Muscle of arm (tissue), 12 donors: ENCODE data around the gene UBR7. TPM values are rescaled to one million over a fixed set of nuclear protein-coding genes. Genes with fewer than 3 reads are reported as not detected.
"Not testable (repeated sequence)": the region's sequence is repeated elsewhere in the genome, so short reads cannot be mapped to it uniquely, and the experiment has no call there.

Experiments used
- DNase-seq: peaks from one replicate; pipeline ENCODE4 v3.0.0-alpha.2; 2013
- polyA plus RNA-seq, 12 donors: library from polyadenylated mRNA; unstranded; fragments of 120-200 nt; gene quantifications; one replicate each; pipeline ENCODE4 v1.2.1, GENCODE V29; 2013; ENCODE audit not compliant: insufficient read length in 12 of 12

UBR7 gene
- polyA plus RNA-seq, 12 donors = 23.8 to 55.8 (median 28.1) TPM; not detected in 1

DNA sequence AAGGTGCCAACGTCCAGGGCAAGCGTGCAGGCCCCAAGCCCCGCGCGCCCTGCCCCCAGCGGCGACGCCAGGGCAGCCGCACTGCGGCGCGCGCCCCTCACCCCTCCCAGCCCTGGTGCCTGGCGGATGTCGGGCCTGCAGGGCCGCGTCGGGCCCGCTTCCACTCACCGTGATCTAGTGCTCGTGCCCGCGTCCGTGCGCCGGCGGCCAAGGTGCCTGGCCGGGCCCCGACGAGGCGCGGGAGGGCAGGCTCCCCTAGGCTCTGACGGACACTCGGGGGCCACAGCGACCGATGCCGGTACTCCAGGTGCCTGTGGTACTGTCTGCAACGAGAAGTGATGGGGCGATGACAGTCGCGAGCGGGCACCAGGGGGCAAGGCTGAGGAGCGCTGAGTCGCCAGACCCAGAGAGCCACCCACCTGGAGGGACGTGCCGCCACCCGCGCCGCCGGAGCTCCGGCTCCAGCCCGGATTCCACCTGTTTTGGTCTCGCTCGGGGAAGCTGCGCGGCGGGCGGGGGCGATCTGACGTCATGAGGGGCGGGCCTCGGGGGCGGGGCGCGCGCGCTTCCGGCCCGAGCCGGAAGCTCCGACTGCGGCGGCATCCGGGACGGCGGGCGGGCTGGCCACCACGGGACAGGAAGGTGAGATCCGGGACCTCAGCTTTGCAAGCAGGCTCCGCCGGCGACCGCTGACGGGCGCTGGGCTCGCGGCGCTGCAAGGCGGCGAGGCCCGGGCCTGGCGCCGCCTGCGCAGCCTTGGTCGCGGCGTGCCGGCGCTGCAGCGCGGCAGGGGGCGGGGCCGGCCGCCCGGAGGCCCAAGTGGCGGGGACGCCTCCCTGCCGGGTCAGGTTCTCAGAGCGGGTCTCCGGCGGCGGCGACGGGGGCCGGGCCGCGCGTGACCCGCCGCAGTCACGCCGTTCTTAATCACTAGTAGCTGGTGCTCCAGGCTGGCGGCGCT is 22.4 kb upstream of the UBR7 start, which contains the start of the genes LYSET and MOAP1:
Gene LYSET (plus strand): TSS at position 927 of the 958 bp plus-strand sequence. CDS start 89 bp downstream, outside the sequence.
Gene MOAP1 (minus strand): TSS at position 507 of the 958 bp plus-strand sequence. CDS start 655 bp downstream, outside the sequence.
- peak; percentile 80 for DNase-seq

DNA sequence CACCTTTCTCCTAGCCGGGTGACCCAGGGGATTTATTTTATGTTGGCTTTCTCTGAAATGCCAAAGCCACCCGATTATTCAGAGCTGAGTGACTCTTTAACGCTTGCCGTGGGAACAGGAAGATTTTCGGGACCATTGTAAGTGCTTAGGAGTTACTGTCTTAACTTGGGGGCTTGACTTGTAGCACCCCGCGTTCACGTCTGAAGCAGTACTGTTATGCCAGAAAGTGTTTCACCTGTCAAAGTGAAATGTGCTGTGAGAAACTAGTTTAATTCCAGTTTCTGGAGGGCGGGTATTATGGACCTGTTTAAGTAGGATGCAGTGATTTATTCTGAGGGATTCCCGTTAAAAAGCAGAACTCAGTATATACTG is 21.7 kb upstream of the UBR7 start:
- no peak for DNase-seq

DNA sequence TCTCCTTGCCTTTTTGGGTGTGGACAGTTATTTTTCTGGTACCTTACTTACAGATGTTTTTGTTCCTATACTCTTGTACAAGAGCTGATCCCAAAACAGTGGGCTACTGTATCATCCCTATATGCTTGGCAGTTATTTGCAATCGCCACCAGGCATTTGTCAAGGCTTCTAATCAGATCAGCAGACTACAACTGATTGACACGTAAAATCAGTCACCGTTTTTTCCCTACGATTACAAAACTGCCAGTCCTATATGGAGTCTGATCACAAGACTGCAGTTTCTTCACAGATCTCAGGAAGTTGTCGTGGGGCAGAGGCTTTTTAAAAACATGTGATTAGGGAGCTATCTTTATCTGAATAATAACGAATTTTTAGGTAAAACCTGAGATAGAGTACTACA is 20.6 kb upstream of the UBR7 start:
- DNase-seq = no peak

DNA sequence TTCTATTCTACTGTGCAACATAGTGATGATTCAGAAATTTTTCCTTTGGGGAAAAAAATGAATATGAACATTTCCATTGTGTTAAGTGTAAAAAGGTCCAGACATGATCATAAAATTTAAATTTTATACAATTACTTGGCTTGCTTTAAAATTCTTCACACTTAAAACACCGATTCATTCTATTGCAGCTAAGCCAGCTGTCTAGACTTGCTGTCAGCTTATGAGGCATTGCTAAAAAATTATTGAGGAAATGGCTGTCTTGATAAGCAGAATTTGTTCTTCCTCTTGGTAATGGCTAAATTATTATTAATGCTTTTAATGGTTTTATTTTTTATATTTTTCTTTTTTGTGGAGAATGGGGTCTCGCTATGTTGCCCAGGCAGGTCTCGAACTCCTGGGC is 20.1 kb upstream of the UBR7 start:
- no peak for DNase-seq

DNA sequence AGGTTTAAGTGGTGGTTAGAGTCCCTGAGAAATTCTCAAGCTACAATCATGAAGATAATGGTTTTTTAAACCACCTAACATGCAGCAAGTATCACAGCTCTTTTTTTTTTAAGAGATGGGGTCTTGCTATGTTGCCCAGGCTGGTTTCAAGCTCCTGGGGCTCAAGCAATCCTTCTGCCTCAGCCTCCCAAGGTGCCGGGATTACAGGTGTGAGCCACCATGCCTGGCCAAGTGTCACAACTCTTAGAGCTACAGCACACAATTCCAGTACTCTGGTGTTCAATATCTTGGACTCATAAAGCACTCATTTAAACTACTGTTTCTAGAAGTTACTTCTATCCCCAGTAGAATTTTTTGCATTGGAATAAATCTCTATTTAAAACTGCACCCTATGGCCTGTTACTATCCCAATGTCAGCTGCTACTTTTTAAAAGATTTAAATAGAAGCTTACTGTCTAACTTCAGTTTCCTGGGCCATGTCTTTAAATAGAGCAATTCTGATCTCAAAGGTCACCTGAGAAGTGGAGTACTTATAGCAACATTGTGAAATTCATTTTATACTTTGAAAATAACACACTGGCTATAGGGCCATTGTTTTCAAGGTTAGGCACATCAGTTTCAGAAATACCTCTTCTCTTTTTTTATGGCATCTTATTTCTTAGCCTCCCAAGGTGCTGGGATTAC is 11.6 kb upstream of the UBR7 start:
- no peak for DNase-seq

DNA sequence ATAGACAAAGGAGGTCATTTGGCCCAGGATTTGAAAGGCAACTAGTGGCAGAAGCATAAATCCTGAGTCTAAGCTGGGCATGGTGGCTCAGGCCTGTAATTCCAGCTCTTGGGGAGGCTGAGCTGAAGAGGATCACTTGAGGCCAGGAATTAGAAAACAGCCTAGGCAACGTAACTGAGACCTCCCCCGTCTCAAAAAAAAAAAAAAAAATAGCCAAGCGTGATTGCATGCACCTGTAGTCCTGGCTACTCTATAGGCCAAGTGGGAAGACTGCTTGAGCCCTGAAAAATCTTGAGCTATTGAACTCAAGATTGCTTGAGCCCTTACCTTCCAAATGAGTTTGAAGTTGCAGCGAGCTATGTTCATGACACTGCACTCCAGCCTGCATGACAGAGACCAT is 8.0 kb upstream of the UBR7 start:
- no peak for DNase-seq

DNA sequence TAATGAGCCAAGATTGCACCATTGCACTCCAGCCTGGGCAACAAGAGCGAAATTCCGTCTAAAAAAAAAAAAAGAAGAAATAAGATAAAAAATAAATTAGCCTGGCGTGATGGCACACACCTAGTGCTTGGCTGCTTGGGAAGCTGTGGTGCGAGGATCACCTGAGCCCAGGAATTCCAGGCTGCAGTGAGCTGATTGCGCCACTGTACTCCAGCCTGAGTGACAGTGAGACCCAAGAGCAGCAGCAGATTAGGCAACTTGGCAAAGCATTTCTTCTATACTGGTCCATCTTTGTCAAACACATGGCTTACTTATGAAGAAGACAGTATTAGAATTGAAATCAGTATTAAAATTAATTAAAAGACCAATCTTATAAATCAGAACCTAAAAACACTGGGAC is 6.5 kb upstream of the UBR7 start:
- no peak for DNase-seq

DNA sequence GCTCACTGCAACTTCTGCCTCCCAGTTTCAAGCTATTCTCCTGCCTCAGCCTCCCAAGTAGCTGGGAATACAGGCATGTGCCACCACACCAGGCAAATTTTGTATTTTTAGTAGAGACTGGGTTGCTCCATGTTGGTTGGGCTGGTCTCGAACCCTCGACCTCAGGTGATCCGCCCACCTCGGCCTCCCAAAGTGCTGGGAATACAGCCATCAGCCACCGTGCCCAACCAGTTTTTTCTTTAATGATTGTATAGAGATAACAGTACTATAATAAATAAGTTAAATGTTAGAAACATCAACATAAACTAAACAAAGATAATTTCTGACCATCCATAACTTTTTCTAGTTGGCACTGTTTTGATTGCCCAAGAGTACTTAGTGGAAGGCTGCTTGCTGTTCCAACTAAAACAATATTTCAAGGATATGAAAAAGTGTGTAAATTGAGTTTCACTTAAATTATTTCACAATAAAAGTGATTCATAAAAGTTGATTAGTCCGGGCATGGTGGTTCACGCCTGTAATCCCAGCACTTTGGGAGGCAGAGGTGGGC is 5.8 kb upstream of the UBR7 start:
- no peak for DNase-seq

DNA sequence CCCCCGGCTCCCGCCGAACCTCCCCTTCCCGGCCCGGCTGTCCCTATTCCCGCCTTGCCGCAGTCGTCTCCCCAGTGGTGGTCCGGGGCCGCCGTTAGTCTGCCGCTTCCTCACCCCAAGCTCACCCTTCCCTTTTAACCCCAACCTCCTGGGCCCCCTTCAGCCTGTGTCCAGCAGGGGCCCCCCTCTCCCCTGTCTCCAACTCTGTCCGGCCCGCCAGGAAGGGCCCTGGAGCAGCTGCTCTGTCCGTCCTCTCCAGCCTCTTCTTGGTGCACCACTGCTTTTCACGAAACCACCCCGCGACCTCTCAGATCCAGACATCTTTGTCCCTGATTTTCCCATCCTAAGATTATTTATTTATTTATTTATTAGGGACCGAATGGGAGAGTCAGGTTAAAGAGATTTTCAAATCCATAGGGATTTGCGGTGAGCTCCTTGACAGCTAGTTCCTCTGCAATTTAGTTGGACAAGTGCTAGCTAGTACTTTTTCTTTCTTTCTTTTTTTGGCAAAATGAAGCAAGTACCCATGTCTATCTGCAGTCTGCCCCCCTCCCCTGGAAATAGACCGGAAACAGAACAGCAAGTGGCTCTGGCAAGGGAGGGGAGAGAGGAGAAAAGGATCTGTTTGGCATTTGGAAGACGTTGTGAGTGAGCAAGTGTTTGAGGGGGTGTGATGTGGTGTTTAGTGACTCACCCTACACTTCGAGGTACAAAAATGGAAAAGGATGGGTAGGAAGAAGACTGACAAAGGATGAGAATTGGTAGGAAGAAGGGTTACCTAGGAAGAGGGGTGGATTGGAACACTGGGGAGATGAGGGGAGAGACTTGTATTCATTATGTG is 632 bp downstream of the UBR7 start:
- peak; percentile 62 for DNase-seq

DNA sequence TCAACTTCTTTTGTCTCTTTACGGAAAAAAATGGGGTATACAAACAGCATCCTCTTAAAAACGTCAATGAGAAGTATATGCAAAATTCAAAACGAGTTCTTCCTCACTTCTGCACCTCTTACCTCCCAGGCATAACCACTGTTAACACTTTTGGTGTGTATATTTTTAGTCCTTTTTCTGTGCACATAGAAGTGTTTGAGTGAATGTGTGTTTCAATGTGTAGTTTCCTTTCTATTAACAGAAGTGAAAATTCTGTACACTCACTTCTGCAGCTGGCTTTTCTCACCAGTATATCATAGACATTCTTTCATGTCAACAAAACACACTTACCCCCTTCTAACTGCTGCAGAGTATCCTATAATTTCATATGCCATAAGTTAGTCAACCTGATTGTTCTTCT is 5.4 kb downstream of the UBR7 start:
- DNase-seq = no peak

DNA sequence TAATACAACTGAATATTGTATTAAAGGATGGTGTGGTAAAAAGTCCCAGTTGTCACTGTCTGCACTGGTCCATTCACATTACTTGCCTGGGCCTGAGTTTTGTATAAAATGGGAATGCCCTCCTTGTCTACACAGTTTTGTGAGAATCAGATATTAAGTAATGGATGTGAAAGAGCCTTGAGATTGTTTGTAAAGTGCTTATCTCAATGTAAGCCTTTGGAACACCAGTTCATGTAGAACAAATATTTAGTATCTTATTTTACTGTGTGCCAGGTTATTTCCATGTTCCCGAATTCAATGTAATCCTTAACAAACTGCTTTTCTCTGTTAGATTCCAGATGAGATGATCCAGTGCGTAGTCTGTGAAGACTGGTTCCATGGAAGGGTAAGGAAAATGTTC is 7.5 kb downstream of the UBR7 start:
- no peak for DNase-seq

DNA sequence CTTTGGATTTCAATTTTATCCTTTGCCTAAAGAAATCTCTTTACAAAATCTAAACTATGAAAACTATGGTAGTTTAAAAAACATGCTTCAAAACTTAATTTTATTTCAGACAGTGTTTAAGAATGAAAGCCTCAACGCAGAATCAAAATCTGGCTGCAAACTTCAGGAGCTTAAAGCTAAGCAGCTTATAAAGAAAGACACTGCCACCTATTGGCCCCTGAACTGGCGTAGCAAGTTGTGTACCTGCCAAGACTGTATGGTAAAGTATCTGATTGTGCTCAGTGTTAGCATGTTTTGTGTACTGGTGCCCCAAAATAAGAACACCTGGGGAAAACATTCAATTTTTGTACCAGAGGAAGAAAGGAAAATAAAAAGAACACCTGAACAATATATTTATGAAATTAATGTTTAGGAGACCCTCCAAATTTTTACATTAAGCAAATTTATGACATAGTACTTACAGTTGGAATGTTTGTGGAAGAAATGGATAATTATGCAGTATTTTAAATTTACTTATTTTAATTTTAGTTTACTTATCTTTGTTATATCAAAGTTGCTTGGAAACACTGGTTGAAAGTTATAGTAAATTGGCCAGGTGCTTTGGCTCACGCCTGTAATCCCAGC is 12.2 kb downstream of the UBR7 start:
- peak; percentile 29 for DNase-seq

DNA sequence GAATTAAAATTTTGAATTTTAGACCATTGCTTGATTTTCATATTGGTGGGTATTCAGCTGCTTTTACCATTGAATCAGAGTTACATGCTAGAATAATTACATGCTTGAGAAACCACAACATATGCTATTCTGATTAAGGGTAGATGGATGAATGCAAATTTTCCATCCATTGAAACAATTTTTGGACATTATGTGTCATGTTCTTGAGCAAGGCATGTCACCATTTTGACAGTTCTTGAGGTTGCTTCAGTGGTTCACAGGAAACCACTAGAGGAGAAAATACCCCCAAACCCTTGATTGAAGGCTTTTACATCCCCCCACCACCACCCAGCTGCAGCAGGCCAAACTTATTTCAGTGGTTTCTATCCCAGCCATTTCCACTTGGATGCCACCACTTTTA is 13.5 kb downstream of the UBR7 start:
- DNase-seq = no peak

DNA sequence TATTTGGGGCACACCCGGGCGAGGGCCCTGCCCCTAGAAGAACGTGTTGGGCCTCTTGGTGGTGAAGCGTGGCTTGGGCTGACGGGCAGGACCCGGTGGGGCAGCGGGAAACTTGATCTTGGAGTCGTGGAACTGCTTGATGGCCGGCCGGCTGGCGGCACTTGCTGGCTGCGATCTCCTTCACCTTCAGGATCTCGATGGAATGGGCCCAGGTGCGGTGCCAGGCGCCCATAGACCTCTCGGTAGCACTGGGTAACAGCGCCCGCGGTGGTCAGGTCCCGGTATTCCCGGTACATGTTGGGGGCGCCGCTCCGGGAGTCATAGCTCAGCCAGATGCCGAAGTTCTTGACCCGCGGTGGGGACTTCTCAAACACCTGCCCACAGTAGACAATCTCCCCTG is 16.5 kb downstream of the UBR7 start:
- no peak for DNase-seq

DNA sequence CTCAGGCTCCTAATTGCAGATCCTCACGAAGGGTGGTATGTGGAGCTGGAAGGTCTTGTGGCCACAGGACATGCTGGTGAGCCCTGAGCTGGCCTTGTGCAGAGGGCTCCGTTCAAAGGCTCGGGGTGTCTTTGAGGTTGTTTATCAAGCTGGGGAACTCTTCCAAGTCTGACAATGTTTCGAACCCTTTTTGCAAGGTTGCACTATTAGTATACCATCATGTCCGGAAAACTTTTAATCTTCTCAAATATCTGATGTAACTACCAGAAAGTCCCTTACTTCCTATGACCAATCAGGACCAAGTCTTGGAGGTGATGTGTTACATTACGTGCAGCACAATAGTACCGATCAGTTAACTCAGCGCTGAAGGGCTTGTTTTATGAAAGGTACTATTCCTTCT is 21.5 kb downstream of the UBR7 start:
- no peak for DNase-seq

DNA sequence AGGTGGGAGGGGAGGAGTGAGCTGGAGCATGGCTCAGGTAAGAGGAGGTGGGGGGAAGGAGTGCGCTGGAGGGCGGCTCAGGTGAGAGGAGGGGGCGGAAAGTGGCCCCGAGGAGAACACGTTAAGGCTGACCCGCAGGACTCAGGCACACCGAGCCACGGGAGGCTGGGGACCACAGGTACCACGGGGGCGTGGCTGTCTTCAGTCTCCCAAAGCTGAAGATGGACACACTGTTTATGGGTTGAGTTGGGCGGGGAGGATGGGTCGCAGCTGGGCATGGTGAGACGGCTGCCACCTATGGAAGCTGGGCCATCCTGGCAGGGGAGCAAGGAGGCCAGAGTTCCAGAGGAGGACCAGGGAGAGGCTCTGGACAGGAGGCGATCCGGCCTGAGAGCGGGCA is 23.5 kb downstream of the UBR7 start:
- no peak for DNase-seq

DNA sequence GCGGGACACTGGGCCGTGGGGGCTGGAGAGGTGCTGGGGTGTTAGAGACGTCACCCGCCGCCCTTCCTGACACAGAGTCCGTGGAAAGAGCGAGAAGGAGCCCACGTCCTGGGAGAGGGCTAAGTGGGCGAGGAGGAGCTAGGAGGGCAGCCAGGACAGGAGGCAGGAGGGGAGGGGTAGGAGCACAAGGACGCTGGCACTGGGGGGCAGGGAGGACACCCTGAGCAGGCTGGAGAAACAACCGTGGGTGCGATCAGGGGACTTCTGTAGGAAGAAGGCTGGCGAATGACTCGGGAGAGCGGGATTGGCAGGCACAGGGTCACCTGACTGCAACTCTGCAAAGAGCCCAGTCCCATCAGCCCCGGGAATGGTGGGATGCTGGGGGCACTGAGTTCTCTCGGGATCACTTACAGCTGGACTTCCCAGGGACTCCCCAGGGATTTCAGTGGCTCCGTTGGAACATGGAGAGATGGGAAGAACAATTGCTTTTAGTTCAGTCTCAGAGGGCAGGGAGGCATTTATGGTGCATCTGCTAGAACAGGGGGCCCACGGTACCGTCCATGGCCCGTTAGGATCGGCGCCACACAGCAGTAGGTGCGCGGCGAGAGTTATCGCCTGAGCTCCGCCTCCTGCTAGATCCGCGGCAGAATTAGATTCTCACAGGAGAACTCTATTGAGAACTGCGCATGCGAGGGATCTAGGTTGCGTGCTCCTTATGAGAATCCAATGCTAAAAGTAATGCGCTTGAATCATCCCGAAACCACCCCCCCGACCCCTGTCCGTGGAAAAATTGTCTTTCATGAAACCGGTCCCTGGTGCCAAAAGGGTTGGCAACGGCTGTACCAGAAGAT is 24.3 kb downstream of the UBR7 start:
- peak; percentile 10 for DNase-seq

DNA sequence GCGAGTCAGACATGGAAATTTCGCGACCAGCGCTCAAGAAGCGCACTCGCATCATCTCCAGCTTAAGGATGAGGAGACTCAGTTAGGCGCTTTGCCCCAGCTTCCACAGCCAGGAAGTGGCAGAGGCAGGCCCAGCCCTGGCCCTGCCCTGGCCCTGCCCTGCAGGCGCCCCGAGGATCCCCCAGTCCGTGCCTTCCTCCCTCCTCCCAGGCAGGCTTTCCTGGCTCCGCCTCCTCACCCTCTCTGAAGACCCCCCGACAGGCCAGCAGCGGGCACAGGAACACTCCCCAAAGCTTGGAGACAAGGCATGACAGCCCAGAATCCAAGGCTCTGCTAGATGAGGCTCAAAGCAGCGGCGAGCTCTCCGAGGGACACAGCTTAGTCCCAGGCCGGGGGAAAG is 25.1 kb downstream of the UBR7 start:
- DNase-seq = no peak

DNA sequence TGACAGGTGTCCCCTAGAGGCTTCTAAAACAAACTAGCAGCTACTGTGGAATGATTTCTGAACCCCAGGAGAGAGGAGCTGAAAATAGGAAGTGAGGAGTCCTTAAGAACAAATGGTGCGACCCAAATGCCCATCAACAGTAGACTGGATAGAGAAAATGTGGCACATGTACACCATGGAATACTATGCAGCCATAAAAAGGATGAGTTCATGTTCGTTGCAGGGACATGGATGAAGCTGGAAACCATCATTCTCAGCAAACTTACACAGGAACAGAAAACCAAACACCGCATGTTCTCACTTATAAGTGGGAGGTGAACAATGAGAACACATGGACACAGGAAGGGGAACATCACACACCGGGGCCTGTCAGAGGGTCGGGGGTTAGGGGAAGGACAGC is 26.0 kb downstream of the UBR7 start:
- DNase-seq = not testable (repeated sequence)

DNA sequence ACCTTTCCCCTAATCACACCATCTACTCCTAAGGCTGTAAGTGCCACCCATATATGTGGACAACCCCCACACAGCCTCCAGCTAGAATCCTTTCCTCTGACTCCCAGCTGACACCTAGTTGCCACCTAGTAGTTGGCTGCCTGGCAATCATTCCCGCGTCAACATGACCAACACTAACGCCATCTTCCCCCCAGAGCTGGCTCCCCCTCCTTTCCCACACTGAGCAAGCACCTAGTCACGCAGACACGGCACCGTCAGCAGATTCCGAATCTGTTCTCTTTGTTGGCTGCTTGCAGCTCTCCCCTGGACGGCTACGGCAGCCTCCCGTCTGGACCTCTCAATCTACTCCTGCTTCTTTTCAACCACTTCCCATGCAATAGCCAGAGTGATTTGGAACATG is 27.7 kb downstream of the UBR7 start:
- no peak for DNase-seq
